Stimulated activated CD4-positive, alpha-beta T cell treated with anti-CD3 and anti-CD28 coated beads, Interleukin-4, amount 100 ng/mL, for 48 hours (primary cell): ENCODE measurements around the gene GDF10.
A peak's percentile ranks its signal among the peaks of the same experiment; 100 is the strongest.

Experiments used
- DNase-seq, 2 donors: peaks; one replicate each; pipeline ENCODE4 v3.0.0-alpha.2; 2020; ENCODE audit warnings: low read depth in 2 of 2

The GDF10 gene

GRCh38 chr10:47299611-47300428 is at the start of gene GDF10:
TSS of gene GDF10 (plus strand) at chr10:47300197. CDS start at chr10:47300652, 455 bp downstream.
- DNase-seq = no peak

DNA sequence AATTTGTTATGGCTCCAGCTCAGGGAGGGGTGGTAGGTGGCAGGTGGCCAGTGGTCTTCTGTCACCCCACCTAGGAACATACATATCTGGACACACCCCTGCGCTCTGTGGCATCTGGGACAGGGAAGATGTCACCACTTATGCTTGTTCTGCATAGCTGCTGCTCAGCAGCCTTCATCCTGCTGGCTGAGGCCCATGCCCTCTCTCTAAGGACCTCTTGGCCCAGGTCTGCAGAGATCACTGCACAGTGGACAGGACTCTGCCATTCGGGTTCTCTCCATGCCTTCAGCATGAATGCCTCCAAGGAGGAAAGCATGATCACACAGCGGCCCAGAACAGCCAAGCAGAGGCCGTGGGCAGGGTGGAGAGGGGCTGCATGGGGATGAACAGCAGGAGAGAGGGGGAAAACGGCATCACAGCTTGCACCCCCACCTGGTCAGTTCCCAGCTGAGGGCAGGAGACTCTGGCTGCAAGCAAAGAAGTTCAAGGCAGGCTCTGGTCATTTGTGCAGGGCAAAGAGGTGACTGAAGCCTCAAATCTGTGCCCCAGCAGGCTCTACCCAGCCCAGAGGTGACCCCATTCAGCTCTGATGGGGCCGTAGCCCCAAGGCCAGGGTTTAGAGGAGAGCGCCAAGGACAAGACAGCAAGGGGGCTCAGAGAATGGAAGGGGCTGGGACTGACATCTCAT is 47.8 kb upstream of the GDF10 start:
- no peak for DNase-seq

DNA sequence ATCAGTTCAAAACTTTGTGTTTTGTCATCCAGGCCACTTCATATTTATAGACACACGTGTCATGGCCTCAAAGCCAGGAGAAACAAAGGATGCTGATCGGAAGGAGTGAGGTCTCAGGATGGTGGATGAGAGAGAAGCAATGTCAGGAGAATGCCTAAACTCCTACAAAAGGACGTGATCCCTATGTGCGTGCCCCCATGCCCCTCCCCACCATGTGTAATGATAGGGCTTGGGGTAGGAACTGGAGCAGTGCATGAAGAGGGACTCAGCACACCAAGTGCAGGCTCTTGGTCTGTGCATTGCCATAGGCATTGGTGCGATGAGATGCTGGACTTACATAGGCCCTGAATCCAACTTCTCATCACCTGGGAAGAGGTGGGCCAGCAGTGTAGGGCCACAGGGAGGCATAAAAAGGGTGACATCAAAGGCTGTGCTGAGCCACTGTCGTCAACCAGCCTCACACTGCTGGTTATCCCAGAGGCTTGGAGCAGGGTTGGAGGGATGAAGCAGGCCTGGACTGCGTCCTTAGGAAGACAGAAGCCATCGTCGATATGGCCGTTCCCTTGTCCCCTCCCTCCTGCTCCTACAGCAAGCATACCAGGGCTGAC is 46.9 kb upstream of the GDF10 start:
- DNase-seq = no peak

DNA sequence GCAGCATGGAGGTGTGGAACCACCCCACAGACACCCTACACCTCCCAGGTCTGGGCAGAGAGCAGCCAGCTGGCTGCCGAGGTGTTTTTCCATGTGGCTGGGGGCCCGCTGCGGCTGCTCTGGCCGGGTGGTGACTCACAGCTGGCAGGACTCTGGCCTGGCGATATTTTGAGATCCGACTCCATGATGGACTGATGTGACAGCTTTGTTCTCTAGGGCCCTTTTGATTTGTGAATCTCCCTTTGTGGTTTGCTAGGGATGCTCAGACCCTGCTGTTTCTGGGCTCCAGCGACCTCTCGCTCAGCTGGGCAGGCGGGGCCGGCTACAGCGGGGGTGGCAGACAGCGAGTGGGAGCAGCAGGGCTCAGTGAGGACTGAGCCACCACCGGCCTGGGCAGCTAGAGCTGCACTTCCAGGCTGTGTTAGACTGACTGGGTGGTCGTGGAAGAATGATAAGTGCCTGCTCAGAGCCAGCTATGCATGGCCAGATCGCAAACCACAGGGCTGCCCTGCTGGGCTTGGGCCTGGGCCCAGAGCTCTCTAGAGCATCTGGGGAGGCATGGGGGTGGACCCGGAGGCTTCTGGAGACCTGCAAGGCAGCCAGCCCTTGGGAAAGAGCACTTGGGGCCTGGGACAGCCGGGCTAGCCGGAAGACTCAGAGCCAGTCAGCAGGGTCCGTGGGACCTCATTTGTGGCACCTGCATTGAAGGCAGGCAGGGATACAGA is 46.2 kb upstream of the GDF10 start:
- no peak for DNase-seq

DNA sequence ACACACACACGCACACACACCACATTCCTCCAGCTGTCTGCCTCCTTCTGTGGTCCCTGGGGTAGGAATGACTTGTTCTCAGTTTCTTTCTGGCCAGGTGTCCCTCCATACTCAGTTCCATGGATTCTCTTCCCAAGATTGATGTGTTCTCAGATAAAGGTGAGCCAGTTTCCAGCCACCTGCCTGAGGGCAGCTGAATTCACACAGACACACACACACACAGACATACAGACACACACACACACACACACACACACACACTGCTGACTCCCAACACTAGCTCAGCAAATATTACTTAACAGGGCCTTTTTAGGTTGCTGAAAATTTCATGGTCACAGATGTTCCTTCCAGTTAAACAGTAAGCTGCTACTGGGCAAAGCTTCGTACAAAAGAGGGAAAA is 45.4 kb upstream of the GDF10 start:
- DNase-seq = no peak

DNA sequence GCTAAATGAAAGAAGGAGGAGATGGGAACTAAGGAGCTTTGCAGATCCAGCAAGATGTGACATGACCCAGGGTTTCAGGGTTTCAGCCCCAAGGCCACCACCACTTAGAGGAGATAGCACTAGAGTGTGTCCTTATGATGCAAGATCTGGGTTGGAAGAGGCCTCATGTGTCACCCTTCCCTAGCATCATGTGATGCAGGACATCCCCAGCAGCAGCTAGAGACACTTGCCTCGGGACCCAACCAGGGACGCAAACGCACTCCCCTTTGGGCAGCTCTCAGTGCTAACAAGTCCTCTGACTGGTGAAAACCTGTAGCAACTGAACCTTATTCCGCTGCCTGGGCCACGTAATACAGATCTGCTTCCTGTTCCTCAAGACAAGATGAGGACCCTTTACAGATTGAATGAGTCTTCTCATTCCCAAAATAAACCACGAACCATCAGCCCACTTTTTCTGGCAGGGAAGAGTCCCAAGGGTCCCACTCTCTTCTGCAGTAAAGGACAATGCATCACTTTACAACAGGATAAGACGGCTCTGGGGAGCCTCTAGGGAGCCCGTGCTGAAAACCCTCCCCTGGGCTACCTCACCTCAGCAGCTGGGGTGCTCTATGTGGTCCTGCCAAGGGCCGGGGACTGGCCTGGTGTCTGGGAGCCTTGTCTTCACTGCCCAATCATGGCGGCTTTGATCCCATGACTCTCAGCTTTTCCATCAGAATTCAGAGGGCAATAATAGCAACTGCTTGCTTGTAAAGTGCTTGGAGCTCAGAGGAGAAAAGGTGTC is 44.8 kb upstream of the GDF10 start:
- DNase-seq = no peak

DNA sequence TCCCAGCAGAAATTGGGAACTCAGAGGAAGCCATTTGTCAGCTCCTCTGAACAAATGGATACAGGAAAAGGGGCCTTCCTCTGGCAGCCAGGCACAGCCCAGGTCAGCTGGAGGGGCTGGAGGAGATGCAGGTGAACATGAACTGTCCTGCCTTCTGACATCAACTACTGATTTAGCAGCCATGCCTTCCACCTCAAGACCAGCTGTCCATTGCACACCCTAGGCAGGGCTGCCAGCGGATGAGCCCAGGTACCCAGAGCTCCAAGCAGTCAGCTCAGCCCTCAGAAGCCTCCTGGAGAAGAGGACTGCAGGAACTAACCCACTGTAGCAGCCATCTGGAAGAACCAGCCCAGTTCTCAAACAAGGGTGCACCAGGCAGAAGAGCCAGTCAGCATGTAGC is 44.1 kb upstream of the GDF10 start:
- DNase-seq = no peak

DNA sequence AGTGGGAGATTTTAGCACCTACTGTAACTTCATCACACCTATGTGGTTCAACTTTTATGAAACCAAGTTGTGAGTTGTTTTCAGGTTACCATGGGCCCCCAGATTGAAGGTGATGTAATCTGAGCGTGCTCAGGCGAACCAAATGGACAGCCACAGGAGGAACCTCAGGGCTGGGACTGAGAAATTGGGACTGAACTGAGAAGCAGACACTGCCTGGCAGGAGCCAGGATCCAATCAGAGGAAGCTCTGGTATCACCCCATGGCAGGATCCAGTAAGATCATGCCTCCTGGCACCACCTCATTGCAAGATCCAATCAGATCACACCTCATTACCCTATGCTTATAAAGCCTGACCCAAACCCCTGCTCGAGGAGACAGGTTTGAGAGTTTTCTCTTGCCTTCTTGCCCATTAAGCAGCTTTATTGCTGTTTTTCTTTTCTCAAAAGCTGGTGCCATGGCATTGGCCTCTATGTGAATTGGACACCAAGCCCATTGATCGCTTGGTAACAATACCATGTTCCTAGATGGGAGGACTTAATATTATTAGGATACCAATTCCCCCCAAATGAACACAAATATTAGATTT is 43.2 kb upstream of the GDF10 start:
- DNase-seq = peak in 1 of 2 donors; percentile 14

DNA sequence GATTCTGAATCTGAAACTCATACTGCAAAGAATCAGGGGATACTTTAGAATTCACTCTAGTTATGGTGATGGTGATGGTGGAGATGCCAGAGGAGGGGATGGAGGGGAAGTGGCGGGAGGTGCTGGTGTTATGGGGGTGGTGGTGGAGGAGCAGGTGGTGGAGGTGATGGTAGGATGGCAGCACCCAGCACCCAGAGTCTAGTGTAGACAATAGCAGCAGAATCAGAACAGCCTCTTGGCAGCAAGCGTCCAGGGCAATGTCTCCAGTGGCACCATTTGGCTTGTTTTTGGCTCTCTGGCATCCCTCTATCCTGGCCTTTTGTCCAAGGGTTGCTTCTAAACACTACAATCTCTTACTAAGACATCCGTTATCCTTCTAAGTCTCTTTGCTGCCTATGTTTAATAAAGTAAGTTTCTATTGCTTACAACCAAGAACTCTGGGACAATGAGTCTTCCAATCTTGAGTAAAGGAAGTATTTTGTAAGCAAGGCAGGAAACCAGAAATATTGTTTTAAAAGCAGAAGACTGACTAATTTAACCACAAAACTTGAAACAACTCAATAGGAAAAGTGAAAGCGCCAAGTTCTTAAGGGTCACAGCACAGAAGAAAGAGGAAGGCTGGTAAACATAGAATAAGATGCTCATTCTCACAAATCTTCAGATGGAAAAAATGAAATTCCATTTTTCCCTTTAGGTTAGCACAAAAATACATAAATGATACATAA is 42.4 kb upstream of the GDF10 start:
- DNase-seq = no peak

DNA sequence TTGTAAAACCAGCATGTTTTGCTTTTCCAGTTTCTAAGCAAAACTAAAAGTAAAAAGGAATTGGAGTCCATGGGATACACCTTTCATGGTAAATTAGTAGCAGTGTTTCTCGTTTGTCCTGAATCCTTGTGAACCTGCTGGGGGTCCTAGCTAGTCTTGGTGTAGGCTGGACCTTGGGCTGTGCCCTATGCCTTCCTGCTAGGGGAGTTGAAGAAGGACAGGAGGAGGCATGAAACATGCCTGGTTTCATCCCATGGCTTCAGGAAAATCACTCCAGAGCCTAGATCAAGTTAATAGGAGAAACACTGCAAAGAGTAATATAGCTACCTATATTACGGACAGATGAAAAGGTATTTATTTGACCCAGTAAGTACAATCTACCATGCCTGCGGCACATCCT is 41.1 kb upstream of the GDF10 start:
- DNase-seq = no peak

DNA sequence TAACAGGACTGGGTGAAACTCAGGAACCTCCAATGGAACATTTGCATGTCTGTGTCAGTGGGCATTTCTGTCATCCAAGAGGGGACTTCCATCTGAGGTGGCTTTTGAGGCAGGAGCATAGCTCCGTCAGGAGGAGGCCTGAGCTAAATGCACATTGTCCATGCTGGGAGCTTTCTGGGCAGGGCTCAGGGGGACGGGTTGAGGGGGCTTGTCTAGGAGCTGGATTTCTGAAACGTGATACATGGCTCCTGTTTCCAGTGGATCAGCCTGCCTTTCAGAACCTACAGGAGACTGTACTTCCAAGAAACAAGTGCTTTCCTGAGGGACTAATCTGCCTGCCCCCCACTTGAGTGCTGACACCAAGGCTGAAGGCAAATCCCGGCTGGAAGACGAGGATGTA is 40.5 kb upstream of the GDF10 start:
- DNase-seq = no peak

DNA sequence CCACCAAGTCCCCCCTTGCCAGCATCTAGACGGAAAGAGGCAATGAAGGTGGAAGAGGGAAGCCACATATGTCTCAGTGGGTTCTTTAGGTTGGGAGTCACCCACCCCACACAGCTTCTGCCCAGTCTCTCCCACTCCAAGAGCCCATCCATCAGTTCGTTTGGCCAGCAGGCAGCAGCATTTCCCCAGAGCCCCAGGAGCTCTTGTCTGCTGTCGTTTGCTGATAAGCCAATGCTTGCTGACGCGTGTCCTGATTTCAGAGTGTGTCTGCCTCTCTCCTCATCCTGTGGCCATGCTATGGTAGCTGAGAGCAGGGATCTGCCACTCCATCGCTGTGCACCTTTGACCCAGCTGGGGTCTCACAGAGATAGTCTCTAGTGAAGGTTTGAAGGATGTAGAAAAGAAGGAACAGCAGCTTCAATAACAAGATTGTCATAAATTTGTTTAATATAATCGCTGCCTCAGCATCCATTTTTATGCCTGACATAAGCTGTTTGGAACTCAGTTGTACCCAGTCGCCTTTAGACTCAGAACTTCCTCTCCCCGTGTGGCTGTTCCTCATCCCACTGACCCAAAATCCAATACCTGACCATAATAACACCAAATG is 39.4 kb upstream of the GDF10 start:
- DNase-seq = no peak

- DNase-seq = no peak
These were observed 38.9 kb upstream of the GDF10 start for GRCh38 chr10:47261121-47261520.

- no peak for DNase-seq
These were observed 38.4 kb upstream of the GDF10 start for GRCh38 chr10:47261556-47261955.

DNA sequence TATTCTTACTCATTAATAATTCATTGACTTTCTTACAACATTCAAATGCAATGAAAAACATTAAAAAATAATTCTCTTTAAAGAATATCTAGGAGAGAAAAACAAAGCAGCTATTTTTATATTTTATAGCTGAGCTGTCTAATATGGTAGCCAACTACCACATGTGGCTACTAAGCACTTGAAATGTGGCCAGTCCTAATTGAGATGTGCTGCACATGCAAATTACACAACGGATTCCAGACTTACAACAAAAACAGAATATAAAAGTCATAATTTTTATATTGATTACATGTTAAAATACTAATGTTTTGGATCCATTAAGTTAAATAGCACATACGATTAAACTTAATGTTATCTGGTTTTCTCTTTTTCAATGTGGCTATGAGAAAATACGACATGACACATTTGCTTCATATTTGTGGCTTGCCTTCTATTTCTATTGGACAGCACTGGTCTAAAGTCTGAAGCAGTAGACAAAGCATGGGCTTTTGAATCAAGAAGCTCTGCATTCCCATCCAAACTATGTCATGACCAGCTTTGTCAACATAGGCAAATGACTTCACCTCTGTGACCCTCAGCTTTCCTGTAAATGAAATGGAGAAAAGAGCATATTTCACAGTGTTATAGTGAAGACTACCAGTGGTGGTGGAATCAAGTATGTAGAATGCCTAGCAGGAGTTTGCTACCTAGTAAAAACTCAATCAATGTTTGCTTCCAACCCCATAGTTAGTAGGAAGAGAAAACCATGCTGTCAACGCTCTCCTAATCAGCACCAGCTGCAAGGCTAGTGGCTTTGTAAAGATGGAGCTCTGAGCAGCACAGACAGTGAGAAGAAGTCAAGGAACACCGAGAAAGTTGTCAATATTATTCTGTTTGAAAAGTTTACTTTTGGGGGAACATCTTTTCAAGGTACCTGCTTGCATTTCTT is 37.1 kb upstream of the GDF10 start:
- DNase-seq = no peak

- peak in 1 of 2 donors; percentile 35 for DNase-seq
These were observed 35.2 kb upstream of the GDF10 start for GRCh38 chr10:47264797-47265281.

DNA sequence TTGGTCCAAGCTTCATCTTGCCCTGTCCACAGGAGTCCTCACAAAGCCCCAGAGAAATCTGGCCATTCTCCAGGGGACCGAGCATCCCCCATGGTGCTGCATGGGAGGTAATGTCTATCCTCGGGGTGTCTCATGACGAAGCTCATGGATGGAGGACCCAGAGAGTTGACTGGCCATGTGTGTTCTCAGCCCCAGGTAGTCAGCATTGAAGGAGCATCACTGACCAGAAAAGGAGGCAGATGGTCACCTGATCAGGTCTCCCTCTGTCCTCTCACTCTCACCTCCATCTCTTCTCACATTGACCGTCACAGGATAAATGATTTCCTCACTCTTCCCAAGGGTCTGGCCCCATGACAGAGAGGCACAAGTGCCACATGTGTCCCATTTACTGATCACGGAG is 33.4 kb upstream of the GDF10 start:
- no peak for DNase-seq

DNA sequence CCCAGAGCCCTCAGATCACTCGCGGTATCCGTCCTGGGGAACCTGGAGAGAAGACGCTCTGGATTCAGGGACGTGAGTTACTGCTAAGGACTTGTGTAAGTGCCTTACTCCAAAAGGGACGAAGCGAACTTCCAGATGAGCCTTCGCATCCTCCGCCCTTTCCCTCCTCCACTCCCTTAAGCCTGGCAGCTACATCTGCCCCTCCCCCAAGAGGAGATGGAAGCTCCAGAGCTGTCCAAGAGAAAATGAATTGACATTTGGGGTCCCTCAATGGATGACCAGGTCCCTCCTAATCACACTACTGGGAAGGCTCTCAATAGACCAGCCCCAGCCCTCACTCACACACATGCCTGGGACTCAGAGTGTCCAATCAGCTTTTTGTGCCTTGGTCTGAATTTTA is 31.3 kb upstream of the GDF10 start:
- DNase-seq = no peak

DNA sequence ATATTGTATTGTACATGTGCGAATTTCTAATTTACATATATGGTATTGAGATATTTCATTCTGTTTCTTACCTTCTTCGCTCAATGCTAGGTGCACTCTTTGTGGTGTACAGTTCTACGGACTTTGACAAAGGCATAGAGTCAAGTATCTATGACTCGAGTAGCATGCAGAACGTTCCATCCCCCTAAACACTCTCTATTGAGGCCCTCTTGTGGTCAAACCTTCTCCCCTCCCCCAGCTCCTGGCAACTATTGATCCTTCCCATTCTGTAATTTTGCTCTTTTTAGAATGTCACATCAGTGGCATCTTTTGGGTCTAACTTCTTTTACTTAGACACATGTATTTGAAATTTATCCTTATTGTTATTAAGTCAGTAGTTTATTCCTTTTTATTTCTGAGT is 30.7 kb upstream of the GDF10 start:
- no peak for DNase-seq
